SJSA1 (cell line): ENCODE measurements around the gene DAB2IP. TPM values are rescaled to one million over a fixed set of nuclear protein-coding genes. Genes with fewer than 3 reads are reported as not detected.

ENCODE experiments used
- DNase-seq, 2 experiments: peaks; one replicate each; pipeline ENCODE4 v3.0.0-alpha.2; 2015 to 2020; ENCODE audit warnings: low spot score in 2 of 2, low read depth in 1 of 2
- H3K27ac ChIP-seq: fragments of 250-450 bp; sonication (Bioruptor Pico); 2 replicates; pipeline ENCODE4 v1.5.1; 2020; ENCODE audit warnings: mild to moderate bottlenecking, moderate library complexity
- H3K27me3 ChIP-seq: fragments of 250-450 bp; sonication (Bioruptor Pico); replicated peaks from 2 replicates; pipeline ENCODE4 v1.5.1; 2020; ENCODE audit warnings: mild to moderate bottlenecking, moderate library complexity
- H3K36me3 ChIP-seq: fragments of 250-450 bp; sonication (Bioruptor Pico); 2 replicates; pipeline ENCODE4 v1.5.1; 2020; ENCODE audit warnings: mild to moderate bottlenecking
- H3K4me1 ChIP-seq: fragments of 250-450 bp; sonication (Bioruptor Pico); replicated peaks from 2 replicates; pipeline ENCODE4 v1.6.1; 2021; ENCODE audit warnings: mild to moderate bottlenecking
- H3K4me3 ChIP-seq: fragments of 250-450 bp; sonication (Bioruptor Pico); 2 replicates; pipeline ENCODE4 v1.5.1; 2020; ENCODE audit warnings: mild to moderate bottlenecking
- H3K9me3 ChIP-seq: fragments of 250-450 bp; sonication (Bioruptor Pico); replicated peaks from 2 replicates; pipeline ENCODE4 v1.5.1; 2020; ENCODE audit warnings: mild to moderate bottlenecking
- total RNA-seq: library from RNA; depleted of rRNA; stranded (reverse); fragments of >200 nt; shearing (Covaris generic); gene quantifications from 2 replicates; pipeline ENCODE4 v1.2.3, GENCODE V29; 2014

The DAB2IP gene
- total RNA-seq, 1 experiment from 2014 or later: 2.8 TPM

DNA sequence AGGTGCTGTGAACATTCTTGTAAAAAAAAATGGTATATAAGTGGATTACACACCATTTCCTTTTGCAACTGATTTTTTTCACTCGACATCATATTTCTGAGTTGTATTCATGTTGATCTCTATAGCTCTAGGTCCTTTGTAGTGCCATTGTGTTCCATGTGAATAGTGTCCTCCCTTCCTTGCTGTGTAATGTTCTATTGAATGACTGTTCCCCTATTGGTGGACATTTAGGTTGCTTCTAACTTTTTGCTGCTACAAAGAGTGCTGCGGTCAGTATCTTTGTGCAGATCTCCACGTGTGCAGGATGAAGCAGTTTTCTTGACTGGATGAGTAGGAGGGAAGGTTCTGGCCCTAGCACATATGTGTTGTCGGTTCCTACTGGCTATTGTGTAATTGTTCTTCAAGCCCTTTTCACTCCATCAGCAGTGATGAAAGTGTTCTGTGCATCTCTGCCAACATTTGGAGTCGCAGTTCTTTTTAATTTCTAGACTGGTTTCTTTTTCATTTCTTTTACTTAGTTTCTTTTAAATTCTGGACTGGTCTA lies 20.2 kb downstream of the DAB2IP start:
- Histone ChIP-seq H3K4me1 (no peaks in the 10 kb centered on the region), H3K9me3 (no peaks in the 10 kb centered on the region), H3K4me3 (no peak overlapping the region), H3K36me3 (no peaks in the 10 kb centered on the region), H3K27ac (no peak overlapping the region), H3K27me3 (0 out of 2 replicates have a peak, but pooled peaks cover 2% of the 10 kb centered on the region)
- DNase-seq: no peak

DNA sequence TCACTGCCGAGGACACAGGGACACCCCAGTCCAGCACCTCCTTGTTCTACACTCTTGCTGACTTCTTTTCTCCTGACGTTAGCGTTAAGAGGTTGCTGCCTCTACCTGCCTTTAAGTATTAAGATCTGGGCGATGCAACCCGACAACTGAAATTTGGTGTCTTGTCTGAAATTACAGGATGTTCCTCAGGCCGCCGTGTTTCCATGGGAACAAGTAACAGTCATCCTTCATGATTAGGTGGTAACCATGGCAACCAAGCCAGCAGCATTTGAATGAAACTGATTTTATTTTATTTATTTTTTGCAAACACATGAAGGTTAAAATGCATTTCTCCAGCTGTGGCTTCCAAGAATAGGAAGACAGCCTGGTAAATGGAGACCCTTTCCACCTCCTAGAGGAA lies 20.8 kb downstream of the DAB2IP start:
- no peak for DNase-seq
- H3K36me3 ChIP-seq: no peaks in the 10 kb centered on the region
- no peaks in the 10 kb centered on the region for H3K4me1 ChIP-seq
- H3K4me3 ChIP-seq: no peak overlapping the region
- no peak overlapping the region for H3K27ac ChIP-seq
- H3K9me3 ChIP-seq: no peaks in the 10 kb centered on the region
- 0 out of 2 replicates have a peak, but pooled peaks cover 2% of the 10 kb centered on the region for H3K27me3 ChIP-seq

DNA sequence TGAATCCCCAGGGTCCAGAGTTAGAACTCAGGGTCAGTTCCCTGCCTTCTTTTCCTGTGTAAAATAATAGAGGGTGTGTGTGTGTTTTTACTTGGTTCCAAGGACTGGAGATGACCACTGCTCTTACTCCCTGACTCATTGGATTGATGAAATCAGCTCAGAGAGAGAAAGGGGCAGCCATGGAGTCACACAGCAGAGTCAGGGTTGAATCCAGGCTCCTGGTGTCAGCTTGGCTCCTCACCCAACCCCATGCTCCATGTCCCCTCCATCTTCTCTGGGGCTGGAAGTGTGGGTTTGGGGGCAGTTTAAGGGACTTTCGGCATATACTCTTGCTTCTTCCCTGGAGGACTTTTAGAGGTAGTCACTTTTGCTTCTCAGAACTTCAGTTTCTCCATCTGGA lies 21.6 kb downstream of the DAB2IP start:
- H3K4me3 ChIP-seq: no peak overlapping the region
- H3K4me1 ChIP-seq: no peaks in the 10 kb centered on the region
- DNase-seq: no peak
- H3K36me3 ChIP-seq: no peaks in the 10 kb centered on the region
- H3K9me3 ChIP-seq: no peaks in the 10 kb centered on the region
- no peak overlapping the region for H3K27ac ChIP-seq
- 0 out of 2 replicates have a peak, but pooled peaks cover 2% of the 10 kb centered on the region for H3K27me3 ChIP-seq

DNA sequence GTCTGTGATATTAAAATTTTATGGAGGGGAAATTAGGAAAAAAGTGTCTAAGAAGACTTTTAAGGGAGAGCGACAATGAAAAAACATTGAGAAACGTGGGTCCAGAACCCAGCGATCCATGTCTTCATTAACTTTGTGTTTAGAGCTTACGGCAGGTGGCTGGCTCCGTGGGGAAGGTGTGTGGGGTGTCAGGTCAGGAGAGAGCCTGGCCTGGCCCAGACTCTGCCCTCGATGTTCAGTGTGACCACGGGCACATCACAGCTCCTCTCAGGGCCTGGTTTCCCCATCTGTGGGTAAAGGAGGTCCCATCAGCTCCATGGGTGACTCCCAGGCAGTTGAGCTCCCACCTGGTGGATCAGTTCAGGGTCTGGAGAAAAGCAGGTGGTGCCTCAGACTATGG lies 22.1 kb downstream of the DAB2IP start:
- Histone ChIP-seq H3K27me3 (0 out of 2 replicates have a peak, but pooled peaks cover 2% of the 10 kb centered on the region), H3K36me3 (no peaks in the 10 kb centered on the region), H3K27ac (no peak overlapping the region), H3K4me1 (no peaks in the 10 kb centered on the region), H3K4me3 (no peak overlapping the region), H3K9me3 (no peaks in the 10 kb centered on the region)
- DNase-seq: no peak

DNA sequence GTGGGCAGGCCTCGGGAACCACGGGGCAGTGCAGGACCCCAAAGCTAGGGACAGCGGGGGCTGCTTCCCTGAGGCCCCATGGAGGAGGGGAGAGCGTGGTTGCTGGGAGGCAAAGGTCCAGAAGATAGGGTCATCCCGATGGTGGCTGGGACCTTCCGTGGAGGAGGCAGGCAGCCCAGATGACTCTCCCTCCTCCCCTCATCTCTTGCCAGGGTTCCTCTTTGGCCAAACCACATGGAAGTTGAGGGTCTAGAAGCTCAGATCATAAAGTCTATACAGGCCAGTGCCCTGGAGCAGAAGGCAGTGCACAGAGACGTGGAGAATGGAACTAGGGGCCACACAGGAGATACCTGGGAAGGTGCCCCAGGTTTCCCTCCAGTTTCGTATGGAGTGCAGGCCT lies 22.6 kb downstream of the DAB2IP start:
- Histone ChIP-seq H3K4me1 (no peaks in the 10 kb centered on the region), H3K27ac (no peak overlapping the region), H3K9me3 (no peaks in the 10 kb centered on the region), H3K27me3 (0 out of 2 replicates have a peak, but pooled peaks cover 2% of the 10 kb centered on the region), H3K4me3 (no peak overlapping the region), H3K36me3 (no peaks in the 10 kb centered on the region)
- DNase-seq: no peak

DNA sequence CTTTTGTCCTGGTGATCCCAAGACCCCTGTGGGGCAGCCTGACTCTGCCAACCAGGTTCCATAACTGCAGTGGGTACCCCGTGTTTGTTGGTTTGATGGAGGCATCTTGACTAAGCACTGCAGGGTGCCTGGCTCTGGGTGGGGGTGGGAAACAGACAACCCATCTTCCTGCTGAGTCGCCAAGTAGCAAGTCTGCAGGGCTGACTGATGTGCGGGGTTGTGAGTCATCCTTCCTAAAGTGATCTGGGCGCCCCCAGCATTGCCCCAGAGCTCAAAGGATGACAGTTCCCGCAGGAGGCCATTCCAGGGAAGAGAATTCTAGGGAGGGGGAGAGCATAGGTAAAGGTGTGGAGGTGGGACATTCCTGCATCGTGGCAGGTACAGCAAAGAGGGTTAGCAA lies 23.5 kb downstream of the DAB2IP start:
- Histone ChIP-seq H3K9me3 (no peaks in the 10 kb centered on the region), H3K36me3 (no peaks in the 10 kb centered on the region), H3K4me1 (no peaks in the 10 kb centered on the region), H3K27ac (no peak overlapping the region), H3K4me3 (no peak overlapping the region), H3K27me3 (0 out of 2 replicates have a peak, but pooled peaks cover 2% of the 10 kb centered on the region)
- DNase-seq: no peak

DNA sequence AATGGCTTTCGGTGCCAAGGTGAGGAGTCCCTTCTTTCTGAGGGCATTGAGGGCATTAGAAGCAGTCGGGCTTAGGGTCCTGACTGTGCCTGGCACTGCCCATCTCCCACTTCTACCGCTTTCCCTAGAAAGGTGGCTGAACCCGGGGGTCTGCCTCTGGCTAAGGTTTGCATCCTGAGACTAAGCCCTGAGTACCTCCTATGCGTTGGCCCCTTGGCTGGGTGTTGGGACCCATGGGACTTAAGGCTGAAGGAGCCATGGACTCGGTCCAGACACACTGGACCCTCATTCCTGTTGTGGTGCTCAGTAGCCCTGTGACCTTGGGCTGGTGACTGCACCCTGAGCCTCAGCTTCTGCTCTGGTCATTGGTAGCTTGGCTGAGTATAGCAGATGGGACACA lies 23.9 kb downstream of the DAB2IP start:
- H3K4me1 ChIP-seq: no peaks in the 10 kb centered on the region
- H3K4me3 ChIP-seq: no peak overlapping the region
- no peak for DNase-seq
- 0 out of 2 replicates have a peak, but pooled peaks cover 2% of the 10 kb centered on the region for H3K27me3 ChIP-seq
- no peaks in the 10 kb centered on the region for H3K36me3 ChIP-seq
- H3K27ac ChIP-seq: no peak overlapping the region
- no peaks in the 10 kb centered on the region for H3K9me3 ChIP-seq

DNA sequence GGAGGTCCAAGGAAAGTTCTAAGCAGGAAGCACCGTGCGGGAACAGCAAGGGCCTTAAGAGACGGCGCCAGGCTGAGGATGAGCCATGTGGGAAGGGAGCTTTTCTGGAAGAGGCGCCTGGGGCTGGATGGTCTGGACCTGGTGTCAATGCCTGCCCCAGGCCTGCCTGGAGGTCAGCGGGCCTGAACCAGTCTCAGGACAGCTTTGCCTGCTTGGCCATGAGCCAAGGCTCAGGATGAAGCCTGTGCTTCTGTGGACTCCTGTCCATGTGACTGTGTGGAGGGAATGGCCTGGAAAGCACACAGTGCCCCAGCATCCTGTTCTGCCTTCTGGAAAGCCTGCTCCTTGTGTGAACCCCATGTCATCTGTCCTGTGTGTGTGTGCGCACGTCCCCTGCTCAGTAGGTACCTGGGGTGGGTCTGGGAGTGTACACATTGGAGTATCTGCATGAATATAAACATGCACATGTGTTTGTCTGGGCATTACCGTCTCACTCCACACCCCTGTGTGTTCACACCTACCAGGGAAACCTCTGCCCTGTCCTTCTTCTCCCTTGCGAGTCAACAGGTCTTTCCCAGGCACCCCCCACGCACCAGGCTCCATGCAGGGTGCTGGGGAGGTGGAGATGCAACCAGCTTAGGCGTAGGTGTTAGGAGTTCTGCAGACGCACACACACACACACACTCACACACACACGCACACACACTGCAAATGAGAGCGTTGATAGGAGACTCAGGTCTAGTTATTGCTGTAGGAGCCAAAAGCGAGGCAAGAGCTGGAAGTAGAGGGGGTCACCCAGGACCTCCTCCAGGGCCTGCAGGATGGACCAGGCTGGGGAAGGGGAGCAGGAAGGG lies 24.8 kb downstream of the DAB2IP start:
- Histone ChIP-seq H3K36me3 (no peaks in the 10 kb centered on the region), H3K9me3 (no peaks in the 10 kb centered on the region), H3K4me3 (no peak overlapping the region), H3K27me3 (0 out of 2 replicates have a peak, but pooled peaks cover 2% of the 10 kb centered on the region), H3K27ac (no peak overlapping the region), H3K4me1 (no peaks in the 10 kb centered on the region)
- DNase-seq: no peak

DNA sequence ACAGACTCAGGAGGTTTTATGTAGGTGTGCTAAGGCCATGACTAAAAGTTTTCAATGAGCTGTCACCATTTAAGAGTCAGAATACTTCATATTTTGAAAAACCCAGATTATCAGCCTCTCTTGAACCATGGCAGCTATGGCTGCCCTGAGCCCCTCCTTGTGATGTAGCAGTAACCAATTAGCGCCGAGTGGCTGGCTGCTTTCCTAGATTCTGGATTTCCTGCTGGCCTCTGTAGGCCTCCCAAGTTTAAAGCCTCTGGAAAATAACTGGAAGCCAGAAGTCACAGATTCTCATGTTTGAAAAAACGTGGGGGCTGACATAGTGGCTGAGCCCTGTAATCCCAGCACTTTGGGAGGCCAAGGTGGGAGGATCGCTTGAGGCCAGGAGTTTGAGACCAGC lies 25.5 kb downstream of the DAB2IP start:
- no peaks in the 10 kb centered on the region for H3K36me3 ChIP-seq
- no peak overlapping the region for H3K4me3 ChIP-seq
- H3K9me3 ChIP-seq: no peaks in the 10 kb centered on the region
- H3K4me1 ChIP-seq: no peaks in the 10 kb centered on the region
- DNase-seq: no peak
- H3K27me3 ChIP-seq: 0 out of 2 replicates have a peak, but pooled peaks cover 2% of the 10 kb centered on the region
- no peak overlapping the region for H3K27ac ChIP-seq

DNA sequence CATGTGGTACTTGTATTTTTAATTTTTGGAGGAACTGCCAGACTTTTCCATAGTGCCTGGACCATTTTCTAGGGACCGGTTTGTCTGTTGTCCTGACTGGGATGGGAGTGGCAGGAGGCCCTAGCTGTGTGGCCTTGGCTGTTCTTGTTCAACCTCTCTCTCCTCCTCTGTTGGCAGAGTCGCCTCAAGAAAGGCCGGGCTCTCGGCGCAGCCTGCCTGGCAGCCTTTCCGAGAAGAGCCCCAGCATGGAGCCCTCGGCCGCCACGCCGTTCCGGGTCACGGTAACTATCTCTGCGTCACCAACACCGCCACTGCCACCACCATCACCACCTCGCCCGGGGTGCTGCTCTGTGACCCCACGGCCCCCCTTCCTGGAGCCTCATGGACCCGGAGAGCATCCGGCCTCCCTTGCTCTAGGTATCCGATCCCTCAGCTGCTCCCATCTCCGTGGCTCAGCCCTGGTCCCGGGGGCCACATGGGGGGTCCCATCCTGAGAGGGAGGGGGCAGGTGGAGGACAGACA lies 27.1 kb downstream of the DAB2IP start:
- Histone ChIP-seq H3K9me3 (no peaks in the 10 kb centered on the region), H3K27ac (no peak overlapping the region), H3K4me3 (no peak overlapping the region), H3K36me3 (no peaks in the 10 kb centered on the region), H3K4me1 (no peaks in the 10 kb centered on the region), H3K27me3 (no peaks in the 10 kb centered on the region)
- DNase-seq: no peak

DNA sequence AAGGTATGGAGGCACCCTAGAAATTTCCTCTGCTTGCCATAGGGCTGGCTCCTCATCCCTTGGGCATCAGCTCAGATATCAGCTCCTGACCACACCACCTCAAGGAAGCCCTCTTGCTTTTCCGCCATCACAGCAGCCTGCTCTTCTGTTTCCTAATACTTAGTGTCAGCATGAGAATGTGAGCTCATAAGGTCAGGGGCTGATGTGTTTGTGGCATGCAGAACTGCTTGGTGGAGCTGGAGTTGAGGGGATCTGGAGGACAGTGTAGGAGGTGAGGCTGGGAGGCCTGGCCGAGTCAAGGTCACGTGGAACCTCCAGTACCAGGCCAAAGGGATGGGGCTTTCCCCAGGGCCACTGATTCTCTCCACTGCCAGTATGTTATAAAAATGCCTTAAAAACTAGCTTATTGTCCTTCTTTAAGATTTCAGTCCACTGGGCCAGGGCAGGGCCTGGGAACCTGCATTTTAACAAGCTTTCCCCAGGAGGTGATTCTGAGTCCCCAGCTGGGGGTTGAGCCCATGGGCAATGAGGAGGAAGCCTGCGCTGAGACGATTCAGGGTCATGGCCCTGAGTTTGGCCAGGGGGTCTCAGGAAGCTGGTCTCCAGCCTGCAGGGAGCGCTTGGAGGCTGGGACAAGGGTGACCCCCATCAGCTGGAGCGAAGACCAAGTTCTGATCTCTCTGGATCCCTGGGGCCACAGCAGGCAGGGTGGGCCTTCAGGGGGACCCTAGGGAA lies 28.6 kb downstream of the DAB2IP start:
- Histone ChIP-seq H3K4me1 (no peaks in the 10 kb centered on the region), H3K27ac (no peak overlapping the region), H3K36me3 (no peaks in the 10 kb centered on the region), H3K9me3 (no peaks in the 10 kb centered on the region), H3K4me3 (no peak overlapping the region), H3K27me3 (no peaks in the 10 kb centered on the region)
- no peak for DNase-seq

DNA sequence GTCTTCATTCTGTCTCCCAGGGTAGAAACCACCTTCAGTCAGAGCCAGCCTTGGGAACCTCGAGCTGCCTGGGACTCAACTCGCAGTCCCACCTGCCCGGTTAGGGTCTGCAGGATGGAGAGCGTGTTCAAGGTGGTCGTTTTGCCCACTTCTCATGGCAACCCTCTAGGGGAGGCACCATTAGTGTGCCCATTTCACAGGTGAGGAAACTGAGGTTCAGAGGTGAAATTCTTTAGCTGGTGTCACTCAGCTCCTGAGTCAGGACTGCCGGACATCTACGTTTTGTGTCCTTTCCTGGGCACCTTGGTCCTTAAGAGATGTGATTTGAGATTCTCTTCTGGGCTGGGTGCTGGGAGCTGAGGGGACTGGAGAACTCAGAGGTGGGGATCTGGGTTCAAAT lies 30.0 kb downstream of the DAB2IP start:
- Histone ChIP-seq H3K27me3 (no peaks in the 10 kb centered on the region), H3K9me3 (no peaks in the 10 kb centered on the region), H3K4me1 (no peaks in the 10 kb centered on the region), H3K4me3 (no peak overlapping the region), H3K36me3 (no peaks in the 10 kb centered on the region), H3K27ac (no peak overlapping the region)
- no peak for DNase-seq

DNA sequence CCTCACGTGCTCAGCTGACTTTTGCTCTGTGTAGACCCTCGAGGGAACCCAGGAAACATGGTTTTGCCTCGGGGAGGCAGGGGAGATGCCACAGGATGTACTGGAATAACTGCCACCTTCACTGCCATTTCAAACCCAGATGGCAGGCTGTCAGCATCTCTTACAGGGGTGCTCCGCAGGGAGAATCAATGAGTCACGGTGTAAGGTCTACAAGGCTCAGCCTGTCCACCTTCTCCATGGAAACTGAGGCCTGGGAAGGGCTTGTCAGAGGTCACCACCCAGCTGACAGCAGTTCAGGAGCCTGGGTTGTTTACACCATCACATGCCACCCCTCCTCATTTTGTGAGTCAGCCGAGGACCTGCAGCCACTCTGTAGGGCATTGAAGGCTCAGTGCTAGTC lies 30.8 kb downstream of the DAB2IP start:
- no peaks in the 10 kb centered on the region for H3K9me3 ChIP-seq
- H3K27ac ChIP-seq: no peak overlapping the region
- no peaks in the 10 kb centered on the region for H3K4me1 ChIP-seq
- H3K27me3 ChIP-seq: no peaks in the 10 kb centered on the region
- H3K4me3 ChIP-seq: no peak overlapping the region
- no peak for DNase-seq
- no peaks in the 10 kb centered on the region for H3K36me3 ChIP-seq
